A673 (cell line): ENCODE data around the gene CLCN7. TPM values are rescaled to one million over a fixed set of nuclear protein-coding genes. Genes with fewer than 3 reads are reported as not detected.
A peak's percentile ranks its signal among the peaks of the same experiment; 100 is the strongest.

Experiments used
- BruUV-seq: library from RNA; stranded (reverse); fragments of 400-500 nt; replicated peaks from 2 replicates; lab custom pipeline; 2021; lab: Mats Ljungman, UMichigan
- CTCF ChIA-PET: fragments of 300-600 bp; sonication (Branson Sonifier 250); formaldehyde crosslinking; loops from one replicate; lab custom pipeline; 2022; ENCODE audit warnings: antibody characterized with exemption; lab: Charles Lee
- POLR2A ChIA-PET: fragments of 300-600 bp; sonication (Branson Sonifier 250); formaldehyde crosslinking; loops from one replicate; lab custom pipeline; 2022; ENCODE audit warnings: antibody characterized with exemption; ENCODE audit not compliant: low non-redundant PET; lab: Charles Lee
- DNase-seq: peaks from one replicate; pipeline ENCODE4 v3.0.0-alpha.2; 2015; ENCODE audit warnings: low spot score
- H3K27ac ChIP-seq: fragments of 200-600 bp; sonication (generic); 2 replicates; pipeline ENCODE4 v1.5.1; 2016; ENCODE audit warnings: mixed run types, low read depth, mild to moderate bottlenecking, mixed read lengths, antibody characterized with exemption, low read length; ENCODE audit not compliant: poor library complexity, severe bottlenecking
- H3K27me3 ChIP-seq: fragments of 200-600 bp; sonication (generic); replicated peaks from 2 replicates; pipeline ENCODE4 v1.6.1; 2017; ENCODE audit warnings: mixed run types, low read depth, mild to moderate bottlenecking, mixed read lengths, antibody characterized with exemption, low read length; ENCODE audit not compliant: insufficient read depth, poor library complexity
- H3K36me3 ChIP-seq: fragments of 200-600 bp; sonication (generic); 2 replicates; pipeline ENCODE4 v1.6.1; 2016; ENCODE audit warnings: mixed run types, mild to moderate bottlenecking, mixed read lengths, antibody characterized with exemption, low read length; ENCODE audit not compliant: insufficient read depth, poor library complexity, severe bottlenecking
- H3K4me1 ChIP-seq: fragments of 200-600 bp; sonication (generic); 2 replicates; pipeline ENCODE4 v1.6.1; 2017; ENCODE audit warnings: mixed run types, mild to moderate bottlenecking, mixed read lengths, antibody characterized with exemption, low read length; ENCODE audit not compliant: insufficient read depth, poor library complexity, severe bottlenecking
- H3K4me3 ChIP-seq: fragments of 200-600 bp; sonication (generic); 2 replicates; pipeline ENCODE4 v1.5.1; 2016; ENCODE audit warnings: low read depth, mixed run types, mild to moderate bottlenecking, mixed read lengths, low read length; ENCODE audit not compliant: poor library complexity, severe bottlenecking
- H3K9me3 ChIP-seq: fragments of 200-600 bp; sonication (generic); 2 replicates; pipeline ENCODE4 v1.6.1; 2016; ENCODE audit warnings: mixed run types, low read depth, mild to moderate bottlenecking, mixed read lengths, antibody characterized with exemption, low read length; ENCODE audit not compliant: poor library complexity, severe bottlenecking
- CTCF ChIP-seq: fragments of 300-800, 200-600 bp; sonication (generic); conservative IDR thresholded peaks from 2 replicates; pipeline ENCODE4 v1.5.1; 2017; ENCODE audit warnings: low read depth, mild to moderate bottlenecking, antibody characterized with exemption, low read length, moderate library complexity, mixed read lengths
- EZH2 ChIP-seq: fragments of 200-600 bp; sonication (generic); IDR thresholded peaks from 2 replicates; pipeline ENCODE4 v1.6.1; 2017; ENCODE audit warnings: borderline replicate concordance, low read depth, mild to moderate bottlenecking, mixed read lengths, antibody characterized with exemption, low read length; ENCODE audit not compliant: poor library complexity, severe bottlenecking
- intact Hi-C: fragments of 100-400 bp; cut with micrococcal nuclease; formaldehyde crosslinking; loops from one replicate; pipeline ENCODE4 v1.10.0; 2022; ENCODE audit not compliant: unreplicated experiment
- total RNA-seq: library from RNA; stranded (reverse); gene quantifications from 2 replicates; pipeline ENCODE4 v1.2.3, GENCODE V29; 2021

CLCN7 gene
- total RNA-seq, 1 experiment from 2014 or later: 89.3 TPM

GRCh38 chr16:1431497-1432270 is 43.1 kb downstream of the CLCN7 start:
- ChIA-PET POLR2A (no interaction called here), CTCF (no interaction called here)
- Histone ChIP-seq H3K27ac (no peak overlapping the region), H3K9me3 (no peaks in the 10 kb centered on the region), H3K27me3 (peaks cover 10% of the 10 kb centered on the region), H3K4me1 (peaks cover 10% of the 10 kb centered on the region), H3K4me3 (no peak overlapping the region), H3K36me3 (no peaks in the 10 kb centered on the region)
- no peak for DNase-seq
- no TSS peak for BruUV-seq
- TF ChIP-seq CTCF: no peak
- no peak for TF ChIP-seq EZH2
- intact Hi-C loops: no loop called here

- intact Hi-C loops: no loop called here
- Histone ChIP-seq H3K27ac (no peak within 1 kb of the TSS), H3K27me3 (peaks cover 10% of the 10 kb centered on the region), H3K9me3 (no peaks in the 10 kb centered on the region), H3K36me3 (no peaks in the 10 kb centered on the region), H3K4me3 (no peak within 1 kb of the TSS), H3K4me1 (peaks cover 10% of the 10 kb centered on the region)
- POLR2A ChIA-PET: no interaction called here
- CTCF ChIA-PET: no interaction called here
- TF ChIP-seq EZH2 (no peak), CTCF (no peak)
- BruUV-seq: no TSS peak
- peak; percentile 66 for DNase-seq
Measured at GRCh38 chr16:1430759-1431496, 43.9 kb downstream of the CLCN7 start, which contains the start of gene PERCC1. PERCC1 (plus strand) TSS chr16:1431078; CDS start chr16:1432594, 1,516 bp downstream.

GRCh38 chr16:1430214-1430758 is 44.5 kb downstream of the CLCN7 start:
- intact Hi-C loops: no loop called here
- Histone ChIP-seq H3K4me1 (peaks cover 10% of the 10 kb centered on the region), H3K9me3 (no peaks in the 10 kb centered on the region), H3K27me3 (peaks cover 10% of the 10 kb centered on the region), H3K4me3 (no peak overlapping the region), H3K27ac (no peak overlapping the region), H3K36me3 (no peaks in the 10 kb centered on the region)
- POLR2A ChIA-PET: no interaction called here
- no peak for DNase-seq
- no peak for TF ChIP-seq CTCF
- no peak for TF ChIP-seq EZH2
- BruUV-seq: no TSS peak
- CTCF ChIA-PET: no interaction called here
